ENCODE measurements around the gene ST3GAL3.
A peak's percentile ranks its signal among the peaks of the same experiment; 100 is the strongest.

DNA sequence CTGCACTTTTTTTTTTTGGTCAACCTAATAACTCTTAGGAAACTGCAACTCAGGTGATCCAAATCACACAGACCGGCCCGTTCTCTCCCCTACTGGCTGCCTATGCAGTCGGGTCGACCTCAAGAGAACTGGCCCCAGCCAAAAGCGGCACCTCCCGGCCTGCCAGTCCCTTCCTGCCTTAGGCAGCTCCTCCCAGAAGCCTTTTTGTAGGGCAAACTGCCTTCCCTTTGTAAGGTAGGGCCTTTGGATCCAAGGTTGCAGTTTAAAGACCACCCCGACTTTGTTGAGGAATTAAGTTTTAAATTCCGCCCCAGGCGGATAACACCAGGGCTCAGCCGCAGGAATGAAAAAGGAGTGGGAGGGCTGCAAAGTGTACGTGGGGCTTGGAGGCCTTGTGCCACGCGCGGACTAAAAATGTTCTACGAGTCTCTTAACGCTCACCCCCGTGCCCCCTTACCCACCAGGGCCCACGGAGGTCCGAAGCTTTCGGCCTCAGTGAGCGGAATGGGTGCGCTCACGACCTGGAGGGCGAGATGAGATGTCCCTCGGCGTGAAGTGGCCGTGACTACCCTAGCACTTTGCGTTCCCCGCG, 642 bp upstream of the ST3GAL3 start:
- TF ChIP-seq CTCF (IDR thresholded peaks at IDR 0.05) (no peak), POLR2AphosphoS5 (IDR thresholded peaks at IDR 0.05) (peak in 1 of 3 donors; percentile 22), POLR2A (IDR thresholded peaks at IDR 0.05) (no peak)

Data from breast epithelium (tissue), 3 donors.